ENCODE measurements around the gene COL3A1.

The COL3A1 gene

GRCh38 chr2:188975497-188976102 lies 1.4 kb downstream of the COL3A1 start:
- DNase-seq (ENCODE audit: low spot score): no peak

- DNase-seq (ENCODE audit: low spot score): no peak
These were observed 2.5 kb downstream of the COL3A1 start for GRCh38 chr2:188976545-188977268.

DNA sequence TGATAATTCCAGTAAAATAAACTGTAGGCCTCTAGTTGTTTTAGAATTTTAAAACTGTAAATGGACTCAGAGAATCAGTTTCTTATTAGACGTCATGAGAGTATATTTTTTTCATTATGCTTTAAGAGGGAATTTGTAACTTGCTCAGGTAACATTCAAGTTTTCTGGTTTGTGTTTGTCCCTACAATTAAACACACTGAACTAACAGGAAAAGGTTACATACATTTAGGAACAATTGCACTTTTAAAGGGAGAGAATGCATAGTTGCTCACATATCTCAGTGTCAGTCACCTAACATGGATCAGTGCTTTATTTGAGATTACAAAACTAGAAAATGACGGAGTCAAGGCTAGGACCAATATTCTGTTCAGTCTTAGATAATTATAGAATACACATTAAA lies 3.1 kb downstream of the COL3A1 start:
- no peak for DNase-seq (ENCODE audit: low spot score)

DNA sequence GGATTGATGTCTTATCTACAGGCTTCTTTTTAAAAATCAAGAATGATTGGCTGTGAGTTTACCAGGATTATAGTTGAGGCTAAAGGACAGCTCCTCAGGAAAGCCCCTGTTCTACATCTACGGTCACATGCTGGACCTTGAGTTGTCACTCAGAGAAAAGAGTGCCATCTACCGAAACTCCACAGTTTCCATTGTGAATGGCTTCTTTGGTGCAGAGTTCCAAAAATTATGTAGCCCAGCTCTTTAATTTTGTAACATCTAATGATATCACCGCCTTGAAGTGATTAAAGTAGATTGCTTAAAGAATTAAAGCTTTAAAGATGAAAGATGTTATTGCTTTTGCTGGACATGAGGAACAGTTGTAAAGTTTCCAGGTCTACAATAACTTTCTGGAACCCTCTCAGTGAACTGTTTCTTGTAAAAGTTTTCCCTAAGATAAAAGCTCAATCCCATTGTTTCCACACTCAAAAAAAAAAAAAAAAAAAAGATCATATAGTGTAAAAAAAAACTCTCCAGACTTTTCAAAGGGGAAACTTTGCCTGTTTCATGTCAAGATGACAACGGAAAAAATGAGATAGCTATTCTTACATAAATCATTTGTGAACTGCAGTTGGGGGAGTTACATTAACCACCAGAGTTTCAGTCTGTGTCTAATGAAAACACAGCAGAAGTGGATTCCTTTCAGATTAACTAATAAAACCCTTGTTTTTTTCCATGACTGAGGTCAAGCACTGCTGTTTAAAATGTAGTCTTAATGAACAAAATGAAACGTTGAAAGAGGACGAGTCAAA lies 4.3 kb downstream of the COL3A1 start:
- DNase-seq (ENCODE audit: low spot score): no peak

DNA sequence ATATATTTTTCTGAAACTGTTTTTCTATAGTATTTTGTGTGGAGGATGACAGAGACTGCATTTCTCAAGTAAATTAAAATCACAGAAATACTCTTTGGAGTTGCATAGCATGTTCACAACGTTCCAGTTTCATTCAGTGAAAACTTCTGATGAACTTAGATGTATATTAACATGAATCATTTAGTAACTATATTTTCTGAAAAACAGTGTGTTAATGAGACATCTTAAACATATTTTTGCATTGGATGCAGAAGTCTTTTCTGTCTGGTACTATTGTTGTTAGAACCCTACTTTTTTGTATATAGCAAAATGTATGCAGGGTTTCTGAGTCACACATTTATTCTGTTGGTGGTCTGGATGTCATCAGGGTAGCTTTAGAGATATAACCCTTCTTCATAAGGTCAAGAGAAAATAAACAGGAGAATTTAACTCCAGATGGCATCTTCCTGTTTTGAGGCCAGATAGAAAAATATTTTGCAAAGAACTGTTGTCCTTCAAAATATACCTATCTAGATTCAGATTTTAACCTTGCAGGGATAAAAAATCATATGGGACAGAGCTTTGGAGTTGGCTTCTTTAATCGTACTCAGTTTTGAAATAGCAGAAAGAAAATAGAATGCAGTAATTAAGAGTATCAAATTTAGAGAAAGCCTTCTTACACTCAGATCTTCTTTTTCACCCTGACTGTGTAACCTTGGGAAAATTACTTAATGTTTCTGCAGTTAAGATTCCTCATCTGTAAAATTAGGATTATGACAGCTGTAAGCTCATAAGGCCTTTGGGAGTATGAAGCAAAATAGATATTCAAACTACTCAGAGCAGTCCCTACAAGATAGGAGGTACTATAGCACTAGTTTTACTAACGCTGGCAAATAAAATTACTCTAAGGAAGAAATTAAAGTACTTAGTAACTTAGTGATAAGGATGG lies 5.3 kb downstream of the COL3A1 start:
- no peak for DNase-seq (ENCODE audit: low spot score)

DNA sequence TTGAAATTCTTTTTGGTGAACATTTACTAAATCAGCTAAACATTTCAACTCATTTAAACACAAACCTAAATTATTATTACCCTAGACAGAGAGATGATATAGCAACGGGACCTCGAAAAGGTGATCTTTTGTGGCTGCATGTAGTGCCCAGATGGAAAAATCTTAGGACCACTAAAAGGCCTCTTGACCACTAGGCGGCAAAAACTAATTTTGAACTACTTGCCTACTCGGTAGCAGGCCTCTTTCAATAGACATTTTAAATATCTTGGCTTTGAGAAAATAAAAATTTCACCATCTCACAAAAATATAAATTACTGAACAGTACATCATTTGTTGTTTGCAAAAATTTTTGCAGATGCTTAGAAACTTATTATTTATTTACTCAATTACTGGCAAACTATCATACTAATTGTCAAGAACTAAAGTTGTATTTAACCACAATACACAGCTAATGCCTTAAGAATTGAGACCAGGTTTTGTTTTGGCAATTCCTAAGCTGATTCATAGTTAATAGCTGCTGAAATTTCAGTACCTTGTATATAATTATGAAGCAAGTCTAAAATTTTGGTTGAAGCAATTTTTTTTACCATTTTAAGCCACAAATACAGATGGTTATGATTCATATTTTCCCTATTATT lies 9.4 kb downstream of the COL3A1 start:
- no peak for DNase-seq (ENCODE audit: low spot score)

- DNase-seq (ENCODE audit: low spot score): no peak
These were observed 9.9 kb downstream of the COL3A1 start for GRCh38 chr2:188984065-188984491.

- no peak for DNase-seq (ENCODE audit: low spot score)
These were observed 10.5 kb downstream of the COL3A1 start for GRCh38 chr2:188984680-188985079.

DNA sequence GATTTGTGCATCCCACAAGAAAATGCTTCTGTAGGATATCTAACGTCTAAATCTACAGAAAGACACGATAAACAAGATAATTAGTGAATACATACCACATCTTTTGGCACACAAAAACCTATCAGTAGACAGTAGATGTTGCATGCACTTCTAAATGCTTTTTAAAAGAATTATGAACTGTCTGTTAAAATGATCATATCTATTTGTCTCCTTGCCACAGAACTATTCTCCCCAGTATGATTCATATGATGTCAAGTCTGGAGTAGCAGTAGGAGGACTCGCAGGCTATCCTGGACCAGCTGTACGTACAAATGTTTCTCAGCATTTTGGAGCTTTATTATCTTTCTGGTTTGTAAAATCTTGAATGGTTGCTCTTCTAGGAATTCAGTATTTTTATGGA lies 12.7 kb downstream of the COL3A1 start:
- DNase-seq (ENCODE audit: low spot score): no peak

- DNase-seq (ENCODE audit: low spot score): no peak
These were observed 19.1 kb downstream of the COL3A1 start for GRCh38 chr2:188993247-188993646.

DNA sequence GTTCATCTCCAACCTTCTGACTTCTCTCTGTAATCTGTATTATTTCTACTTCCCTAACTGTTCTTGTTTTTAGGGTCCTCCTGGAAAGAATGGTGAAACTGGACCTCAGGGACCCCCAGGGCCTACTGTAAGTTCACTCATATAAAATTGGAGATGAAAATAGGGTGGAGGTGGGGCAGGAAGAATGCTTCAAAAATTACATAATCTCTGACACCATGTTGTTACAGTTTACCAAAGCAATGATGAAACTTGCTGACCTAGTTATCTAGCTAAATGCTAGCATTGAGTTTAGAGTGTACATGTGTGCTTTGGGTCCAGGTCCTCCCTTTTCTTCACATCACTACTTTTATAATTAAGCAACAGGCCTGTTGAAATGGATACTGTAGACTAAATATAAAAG lies 23.1 kb downstream of the COL3A1 start:
- DNase-seq (ENCODE audit: low spot score): no peak

GRCh38 chr2:189000221-189000620 lies 26.0 kb downstream of the COL3A1 start:
- no peak for DNase-seq (ENCODE audit: low spot score)

DNA sequence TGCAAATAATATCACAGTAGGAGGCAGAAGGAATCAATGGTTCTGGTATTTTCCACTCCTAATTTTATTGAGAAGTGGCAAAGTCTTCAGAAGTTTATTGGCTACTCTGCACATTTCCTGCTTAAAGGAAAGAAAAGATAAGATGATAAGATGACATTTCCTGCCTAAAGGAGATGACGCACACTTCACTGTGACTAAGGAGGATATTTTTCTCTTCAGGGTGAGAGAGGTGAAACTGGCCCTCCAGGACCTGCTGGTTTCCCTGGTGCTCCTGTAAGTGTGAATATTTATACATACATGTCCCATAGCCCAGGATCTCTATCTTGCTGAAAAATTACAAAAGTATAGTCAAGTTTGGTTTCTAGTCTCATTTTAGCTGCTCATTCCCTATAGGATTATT lies 27.9 kb downstream of the COL3A1 start:
- no peak for DNase-seq (ENCODE audit: low spot score)

- no peak for DNase-seq (ENCODE audit: low spot score)
These were observed 34.5 kb downstream of the COL3A1 start for GRCh38 chr2:189008555-189009262.

- DNase-seq (ENCODE audit: low spot score): no peak
These were observed 36.4 kb downstream of the COL3A1 start for GRCh38 chr2:189010536-189010935.

GRCh38 chr2:189012351-189012750 lies 38.2 kb downstream of the COL3A1 start:
- no peak for DNase-seq (ENCODE audit: low spot score)

GRCh38 chr2:189013031-189013430 lies 38.9 kb downstream of the COL3A1 start:
- no peak for DNase-seq (ENCODE audit: low spot score)

GRCh38 chr2:189013671-189014448 lies 39.7 kb downstream of the COL3A1 start:
- DNase-seq (ENCODE audit: low spot score): no peak

DNA sequence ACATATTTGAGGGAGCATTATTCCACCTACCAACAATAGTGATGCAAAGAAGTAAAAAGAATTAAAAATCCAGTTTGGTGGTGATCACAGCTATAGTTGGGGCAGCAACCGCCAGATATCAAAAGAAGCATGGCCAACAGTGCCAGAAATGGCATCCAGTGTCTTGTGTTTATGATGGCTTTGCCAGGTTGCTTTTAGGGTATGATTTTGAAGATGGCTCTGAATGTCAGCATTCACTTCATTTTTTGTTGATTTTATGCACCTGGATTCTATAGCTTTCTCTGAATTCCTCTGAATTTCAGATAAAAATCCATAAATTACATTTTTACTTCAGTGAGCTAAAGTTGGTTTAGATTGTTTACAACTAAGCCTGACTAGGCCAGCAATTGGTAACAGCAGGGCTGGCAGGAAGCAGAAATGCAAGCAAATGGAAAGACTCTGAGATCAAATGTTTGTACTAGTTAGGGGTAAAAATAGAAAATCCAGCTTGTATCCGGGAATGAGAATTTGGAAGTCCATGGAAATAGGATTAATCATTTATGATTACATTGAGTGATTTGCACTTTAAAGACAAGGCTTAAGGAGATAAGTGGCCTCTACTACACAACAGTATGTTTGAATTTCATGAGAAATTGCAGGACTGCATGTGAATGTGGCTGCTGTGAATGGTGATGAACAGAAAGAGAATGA lies 40.4 kb downstream of the COL3A1 start:
- no peak for DNase-seq (ENCODE audit: low spot score)

Data from CD4-positive, alpha-beta T cell treated with Interleukin-2 at 100 ng/mL for 4 hours (primary cell).